ENCODE data around the gene ABI3.
"Not testable (repeated sequence)": the region's sequence is repeated elsewhere in the genome, so short reads cannot be mapped to it uniquely, and the experiment has no call there.

ABI3 gene

GRCh38 chr17:49180303-49180702 lies 30.2 kb upstream of the ABI3 start:
- peaks cover 3% of the 10 kb centered on the region for H3K36me3 Mint-ChIP-seq (ENCODE audit: low read depth)
- H3K27me3 Mint-ChIP-seq (ENCODE audit: low read depth), result peaks cover 19% of the 10 kb centered on the region
- no peak overlapping the region for H3K4me3 Mint-ChIP-seq
- no peaks in the 10 kb centered on the region for H3K4me1 Mint-ChIP-seq
- H3K9me3 Mint-ChIP-seq, result peaks cover 40% of the 10 kb centered on the region
- no peak overlapping the region for H3K27ac Mint-ChIP-seq
- peak; percentile 37 to 47 (median 47) for TF ChIP-seq CTCF (IDR thresholded peaks at IDR 0.05; ENCODE audit: unreplicated experiment in 3 of 3)

GRCh38 chr17:49180998-49181635 lies 29.4 kb upstream of the ABI3 start:
- Mint-ChIP-seq H3K4me3 (no peak overlapping the region), H3K27ac (no peak overlapping the region), H3K27me3 (ENCODE audit: low read depth) (peaks cover 20% of the 10 kb centered on the region), H3K36me3 (ENCODE audit: low read depth) (no peaks in the 10 kb centered on the region), H3K9me3 (peaks cover 38% of the 10 kb centered on the region), H3K4me1 (no peaks in the 10 kb centered on the region)
- no peak for TF ChIP-seq CTCF (IDR thresholded peaks at IDR 0.05; ENCODE audit: unreplicated experiment in 3 of 3)

GRCh38 chr17:49183341-49183740 lies 27.2 kb upstream of the ABI3 start:
- no peak for TF ChIP-seq CTCF (IDR thresholded peaks at IDR 0.05; ENCODE audit: unreplicated experiment in 3 of 3)
- peaks cover 20% of the 10 kb centered on the region for H3K27me3 Mint-ChIP-seq (ENCODE audit: low read depth)
- H3K9me3 Mint-ChIP-seq, result peaks cover 28% of the 10 kb centered on the region
- H3K27ac Mint-ChIP-seq, result no peak overlapping the region
- no peaks in the 10 kb centered on the region for H3K36me3 Mint-ChIP-seq (ENCODE audit: low read depth)
- no peak overlapping the region for H3K4me3 Mint-ChIP-seq
- H3K4me1 Mint-ChIP-seq, result no peaks in the 10 kb centered on the region

- Mint-ChIP-seq H3K27me3 (ENCODE audit: low read depth) (peaks cover 20% of the 10 kb centered on the region), H3K4me1 (no peaks in the 10 kb centered on the region), H3K9me3 (peaks cover 28% of the 10 kb centered on the region), H3K36me3 (ENCODE audit: low read depth) (no peaks in the 10 kb centered on the region), H3K27ac (no peak overlapping the region), H3K4me3 (no peak overlapping the region)
- no peak for TF ChIP-seq CTCF (IDR thresholded peaks at IDR 0.05; ENCODE audit: unreplicated experiment in 3 of 3)
Measured at GRCh38 chr17:49183801-49184200, 26.7 kb upstream of the ABI3 start.

GRCh38 chr17:49184522-49184921 lies 26.0 kb upstream of the ABI3 start:
- not testable (repeated sequence) for H3K36me3 Mint-ChIP-seq (ENCODE audit: low read depth); H3K27ac Mint-ChIP-seq; H3K4me3 Mint-ChIP-seq; H3K4me1 Mint-ChIP-seq
- Mint-ChIP-seq H3K27me3 (ENCODE audit: low read depth) (peaks cover 20% of the 10 kb centered on the region), H3K9me3 (peaks cover 28% of the 10 kb centered on the region)

GRCh38 chr17:49185381-49185780 lies 25.1 kb upstream of the ABI3 start:
- not testable (repeated sequence) for H3K4me1 Mint-ChIP-seq; H3K4me3 Mint-ChIP-seq; H3K36me3 Mint-ChIP-seq (ENCODE audit: low read depth); H3K27ac Mint-ChIP-seq
- peaks cover 28% of the 10 kb centered on the region for H3K9me3 Mint-ChIP-seq
- peaks cover 20% of the 10 kb centered on the region for H3K27me3 Mint-ChIP-seq (ENCODE audit: low read depth)

GRCh38 chr17:49187301-49187700 lies 23.2 kb upstream of the ABI3 start:
- Mint-ChIP-seq H3K27me3 (ENCODE audit: low read depth) (peaks cover 16% of the 10 kb centered on the region), H3K27ac (no peak overlapping the region), H3K36me3 (ENCODE audit: low read depth) (no peaks in the 10 kb centered on the region), H3K4me3 (no peak overlapping the region), H3K4me1 (no peaks in the 10 kb centered on the region), H3K9me3 (peaks cover 25% of the 10 kb centered on the region)
- TF ChIP-seq CTCF (IDR thresholded peaks at IDR 0.05; ENCODE audit: unreplicated experiment in 3 of 3), result no peak
